Measurements from ENCODE around the gene RD3L. TPM values are rescaled to one million over a fixed set of nuclear protein-coding genes. Genes with fewer than 3 reads are reported as not detected.
A peak's percentile ranks its signal among the peaks of the same experiment; 100 is the strongest.

RD3L gene
- total and polyA plus RNA-seq, 9 of the 15 experiments (the other 6 are each of a cell fraction or from before 2014, with no cell fraction given) = 0.14 TPM; not detected in 8

DNA sequence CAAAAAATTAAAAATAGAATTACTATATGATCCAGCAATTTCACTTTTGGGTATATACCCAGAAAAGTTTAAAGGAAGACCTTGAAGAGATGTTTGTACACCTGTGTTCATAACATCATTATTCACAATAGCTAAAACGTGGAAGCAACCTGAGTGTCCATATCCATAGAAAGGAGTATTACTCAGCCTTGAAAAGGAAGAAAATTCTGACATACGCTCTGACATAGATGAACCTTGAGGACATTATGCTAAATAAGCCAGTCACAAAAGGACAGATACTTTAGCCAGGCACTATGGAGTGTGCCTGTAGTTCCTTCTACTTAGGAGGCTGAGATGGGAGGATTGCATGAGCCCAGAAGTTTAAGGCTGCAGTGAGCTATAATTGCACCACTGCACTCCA is 6.1 kb upstream of the RD3L start:
- H3K9me3 ChIP-seq (replicated peaks; ENCODE audit: control insufficient read depth, insufficient read depth, low read depth, low read length) = no peaks in the 10 kb centered on the region
- no peak for DNase-seq (ENCODE audit: extremely low read depth in 1 of 4, low spot score in 3 of 4)
- 44% methylated on average over 2 of the region's 2 CpGs for WGBS (ENCODE audit: insufficient coverage, low coverage, missing lambda C conversion rate)
- TF ChIP-seq ZNF586 (CRISPR knock-in tag; conservative IDR thresholded peaks at IDR 0.05) = no peak
- TF ChIP-seq ZNF146 (CRISPR knock-in tag; IDR thresholded peaks at IDR 0.05; ENCODE audit: unreplicated experiment) = peak; percentile 71
- BruUV-seq (replicated peaks) = no TSS peak
- H2AFZ ChIP-seq (ENCODE audit: low read depth, low read length) = no peak overlapping the region
- H3K36me3 ChIP-seq (ENCODE audit: control insufficient read depth, insufficient read depth, low read length) = no peaks in the 10 kb centered on the region
- intact Hi-C loops (cut with micrococcal nuclease) = no loop called here
- no peaks in the 10 kb centered on the region for H3K79me2 ChIP-seq (ENCODE audit: control insufficient read depth, insufficient read depth, low read length)
- no peaks in the 10 kb centered on the region for H3K9me1 ChIP-seq (ENCODE audit: control insufficient read depth, insufficient read depth, low read length)
- ATAC-seq = no peak
- no peaks in the 10 kb centered on the region for H4K20me1 ChIP-seq (replicated peaks; ENCODE audit: control insufficient read depth, insufficient read depth, low read length)
- H3K9ac ChIP-seq (ENCODE audit: insufficient read depth in 1 of 2, low read depth in 2 of 2, low read length in 2 of 2) = no peak overlapping the region
- no peak overlapping the region for H3K4me3 ChIP-seq
- in situ Hi-C loops (cut with MboI) = no loop called here
- H3K27me3 ChIP-seq (ENCODE audit: control insufficient read depth in 2 of 2, insufficient read depth in 2 of 2, low read length in 2 of 2) = no peaks in the 10 kb centered on the region
- CTCF ChIA-PET (ENCODE audit: low intra/inter-chr PET ratio) = no interaction called here
- FAIRE-seq = no peak
- H3K4me2 ChIP-seq (ENCODE audit: insufficient read depth, low read length) = no peak overlapping the region
- H3K4me1 ChIP-seq (replicated peaks in 1 of 2; ENCODE audit: control insufficient read depth in 2 of 2, insufficient read depth in 2 of 2, low read length in 2 of 2) = peaks cover 0 to 6% of the 10 kb centered on the region in 2 experiments; a peak in 2 of 5 replicates
- POLR2A ChIA-PET = no interaction called here
- no peak overlapping the region for H3K27ac ChIP-seq (ENCODE audit: extremely low read depth, low read depth, low read length)

DNA sequence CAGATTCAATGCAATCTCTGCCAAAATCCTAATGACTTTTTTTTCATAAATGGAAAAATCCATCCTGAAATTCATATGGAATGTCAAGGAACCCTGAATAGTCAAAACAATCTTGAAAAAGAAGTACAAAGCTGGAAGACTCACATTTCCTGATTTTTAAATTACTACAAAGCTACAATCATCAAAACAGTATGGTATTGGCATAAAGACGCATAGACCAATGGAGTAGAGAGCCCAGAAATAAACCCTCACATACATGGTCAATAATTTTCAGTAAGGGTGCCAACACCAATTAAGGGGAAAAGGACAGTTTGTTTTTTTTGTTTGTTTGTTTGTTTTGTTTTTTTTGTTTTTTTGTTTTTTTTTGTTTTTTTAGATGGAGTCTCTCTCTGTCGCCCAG is 4.6 kb upstream of the RD3L start:
- H3K4me1 ChIP-seq (replicated peaks in 1 of 2; ENCODE audit: control insufficient read depth in 2 of 2, insufficient read depth in 2 of 2, low read length in 2 of 2) = peaks cover 0 to 10% of the 10 kb centered on the region in 2 experiments; a peak in 4 of 5 replicates
- BruUV-seq (replicated peaks) = no TSS peak
- no peaks in the 10 kb centered on the region for H3K9me1 ChIP-seq (ENCODE audit: control insufficient read depth, insufficient read depth, low read length)
- in situ Hi-C loops (cut with MboI) = no loop called here
- ATAC-seq (no peak), FAIRE-seq (no peak), DNase-seq (ENCODE audit: extremely low read depth in 1 of 4, low spot score in 3 of 4) (no peak)
- WGBS (ENCODE audit: insufficient coverage, low coverage, missing lambda C conversion rate) = 69% methylated on average over 2 of the region's 2 CpGs
- H2AFZ ChIP-seq (ENCODE audit: low read depth, low read length) = no peak overlapping the region
- H3K9me3 ChIP-seq (replicated peaks; ENCODE audit: control insufficient read depth, insufficient read depth, low read depth, low read length) = no peaks in the 10 kb centered on the region
- TF ChIP-seq HNRNPK (IDR thresholded peaks at IDR 0.05; ENCODE audit: low read depth, low read length, poor library complexity, severe bottlenecking) (no peak), RFX7 (CRISPR knock-in tag; IDR thresholded peaks at IDR 0.05) (no peak), NR2C2 (CRISPR knock-in tag; IDR thresholded peaks at IDR 0.05) (no peak), NR2C2 (tag; IDR thresholded peaks at IDR 0.05) (no peak), RBM25 (IDR thresholded peaks at IDR 0.05; ENCODE audit: low read depth, low read length, severe bottlenecking) (peak; percentile 93)
- no peaks in the 10 kb centered on the region for H4K20me1 ChIP-seq (replicated peaks; ENCODE audit: control insufficient read depth, insufficient read depth, low read length)
- H3K79me2 ChIP-seq (ENCODE audit: control insufficient read depth, insufficient read depth, low read length) = no peaks in the 10 kb centered on the region
- H3K27ac ChIP-seq (ENCODE audit: extremely low read depth, low read depth, low read length) = no peak overlapping the region
- POLR2A ChIA-PET = no interaction called here
- intact Hi-C loops (cut with micrococcal nuclease) = no loop called here
- no peak overlapping the region for H3K4me2 ChIP-seq (ENCODE audit: insufficient read depth, low read length)
- no peaks in the 10 kb centered on the region for H3K27me3 ChIP-seq (ENCODE audit: control insufficient read depth in 2 of 2, insufficient read depth in 2 of 2, low read length in 2 of 2)
- no peak overlapping the region for H3K4me3 ChIP-seq
- CTCF ChIA-PET (ENCODE audit: low intra/inter-chr PET ratio) = no interaction called here
- no peaks in the 10 kb centered on the region for H3K36me3 ChIP-seq (ENCODE audit: control insufficient read depth, insufficient read depth, low read length)
- H3K9ac ChIP-seq (ENCODE audit: insufficient read depth in 1 of 2, low read depth in 2 of 2, low read length in 2 of 2) = no peak overlapping the region
